ENCODE results near the gene AOPEP. TPM values are rescaled to one million over a fixed set of nuclear protein-coding genes. Genes with fewer than 3 reads are reported as not detected.

The AOPEP gene
- total and polyA plus RNA-seq, 2 of the 13 experiments (the other 11 are each of a cell fraction or from before 2014, with no cell fraction given), result 22.2 to 41.6 TPM

DNA sequence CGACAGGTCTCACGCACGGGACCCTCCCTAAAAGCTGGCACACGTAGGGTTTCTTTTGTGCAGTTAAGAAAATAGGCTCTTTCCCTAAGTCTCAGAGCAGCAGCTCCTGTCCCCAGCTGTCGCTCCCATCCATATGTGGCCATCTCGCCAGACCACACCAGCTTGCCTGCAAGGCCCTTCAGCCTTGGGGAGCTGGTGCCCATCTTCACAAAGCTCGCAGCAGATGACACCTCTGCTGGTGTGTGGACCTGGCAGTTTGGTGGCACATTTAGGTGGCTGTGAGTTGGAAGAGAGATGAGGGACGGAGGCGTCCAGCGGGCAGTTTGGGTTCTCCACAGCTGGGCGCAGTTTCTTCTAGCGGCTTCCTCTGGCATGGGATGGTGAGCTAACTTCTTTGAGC, 352.0 kb downstream of the AOPEP start:
- TF ChIP-seq SMAD9 (CRISPR knock-in tag; IDR thresholded peaks at IDR 0.05) (no peak), AGO2 (optimal IDR thresholded peaks at IDR 0.05; ENCODE audit: low read depth, low read length) (peak; percentile 73)
- no peak overlapping the region for H3K27ac ChIP-seq (ENCODE audit: extremely low read length, insufficient read depth, low read length)
- BruUV-seq (replicated peaks), result no TSS peak
- in situ Hi-C loops (cut with HindIII; ENCODE audit: extremely low pct_ligation_motif_present, low pct_unique_long_range_greater_than_20kb), result no loop called here
- H3K4me2 ChIP-seq (ENCODE audit: low read depth, low read length), result no peak overlapping the region
- H3K9ac ChIP-seq (ENCODE audit: insufficient read depth, low read depth, low read length), result no peak overlapping the region
- peaks cover 38 to 90% of the 10 kb centered on the region in 2 experiments for H3K36me3 ChIP-seq (replicated peaks in 1 of 2; ENCODE audit: control insufficient read depth in 1 of 2, insufficient read depth in 2 of 2, low read length in 2 of 2)
- peaks cover 56% of the 10 kb centered on the region for H3K79me2 ChIP-seq (ENCODE audit: insufficient read depth, low read length)
- H3K27me3 ChIP-seq (ENCODE audit: control insufficient read depth in 1 of 2, insufficient read depth in 2 of 2, low read length in 2 of 2), result no peaks in the 10 kb centered on the region
- no peak for FAIRE-seq
- 98% methylated on average over 12 of the region's 12 CpGs for WGBS (ENCODE audit: low lambda C conversion rate)
- H2AFZ ChIP-seq (ENCODE audit: low read length), result no peak overlapping the region
- no peak overlapping the region for H3K4me3 ChIP-seq (replicated peaks in 1 of 3; ENCODE audit: insufficient read depth in 1 of 3, low read depth in 2 of 3, low read length in 3 of 3)
- ChIA-PET CTCF (ENCODE audit: low intra/inter-chr PET ratio, low total read pairs) (no interaction called here), POLR2A (no interaction called here)
- peaks cover 19% of the 10 kb centered on the region for H3K4me1 ChIP-seq (ENCODE audit: insufficient read depth, low read length)
- DNase-seq (ENCODE audit: low spot score), result no peak
- peaks cover 44% of the 10 kb centered on the region for H4K20me1 ChIP-seq (ENCODE audit: insufficient read depth, low read length)
- no peak for ATAC-seq
- H3K9me3 ChIP-seq (ENCODE audit: low read length), result no peaks in the 10 kb centered on the region
- intact Hi-C loops (cut with micrococcal nuclease; ENCODE audit: unreplicated experiment), result no loop called here

DNA sequence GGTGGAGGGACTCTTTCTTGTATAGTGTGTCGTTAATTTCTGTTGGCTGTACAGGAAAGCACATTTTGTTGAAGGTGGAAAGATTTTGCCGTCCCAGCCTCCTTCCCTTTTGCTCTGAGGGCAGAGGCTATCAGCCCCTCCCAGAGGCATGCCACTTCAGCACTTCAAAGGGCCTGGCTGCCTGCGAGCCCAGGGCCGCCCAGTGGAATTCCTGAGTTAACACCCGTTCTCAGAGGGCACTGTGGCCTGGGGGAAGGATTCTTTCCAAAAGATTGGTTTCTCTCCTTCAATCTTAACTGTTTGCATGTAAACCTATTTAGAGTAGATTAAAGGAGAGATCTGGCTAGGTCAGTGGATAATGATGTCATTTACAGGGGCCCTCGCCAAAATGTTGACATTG, 352.4 kb downstream of the AOPEP start:
- Histone ChIP-seq H3K79me2 (ENCODE audit: insufficient read depth, low read length) (peaks cover 53% of the 10 kb centered on the region), H3K9ac (ENCODE audit: insufficient read depth, low read depth, low read length) (no peak overlapping the region), H3K4me2 (ENCODE audit: low read depth, low read length) (no peak overlapping the region), H3K27ac (ENCODE audit: extremely low read length, insufficient read depth, low read length) (no peak overlapping the region), H3K36me3 (replicated peaks in 1 of 2; ENCODE audit: control insufficient read depth in 1 of 2, insufficient read depth in 2 of 2, low read length in 2 of 2) (peaks cover 39 to 90% of the 10 kb centered on the region in 2 experiments), H3K27me3 (ENCODE audit: control insufficient read depth in 1 of 2, insufficient read depth in 2 of 2, low read length in 2 of 2) (no peaks in the 10 kb centered on the region), H3K4me3 (replicated peaks in 1 of 3; ENCODE audit: insufficient read depth in 1 of 3, low read depth in 2 of 3, low read length in 3 of 3) (no peak overlapping the region), H4K20me1 (ENCODE audit: insufficient read depth, low read length) (peaks cover 47% of the 10 kb centered on the region), H3K9me3 (ENCODE audit: low read length) (no peaks in the 10 kb centered on the region), H3K4me1 (ENCODE audit: insufficient read depth, low read length) (peaks cover 19% of the 10 kb centered on the region), H2AFZ (ENCODE audit: low read length) (no peak overlapping the region)
- ChIA-PET CTCF (ENCODE audit: low intra/inter-chr PET ratio, low total read pairs) (no interaction called here), POLR2A (no interaction called here)
- in situ Hi-C loops (cut with HindIII; ENCODE audit: extremely low pct_ligation_motif_present, low pct_unique_long_range_greater_than_20kb), result no loop called here
- intact Hi-C loops (cut with micrococcal nuclease; ENCODE audit: unreplicated experiment), result no loop called here
- WGBS (ENCODE audit: low lambda C conversion rate), result 78% methylated on average over 5 of the region's 6 CpGs
- DNase-seq (ENCODE audit: low spot score) (no peak), FAIRE-seq (no peak), ATAC-seq (no peak; the same call in 2 of the 3 replicates)
- BruUV-seq (replicated peaks), result no TSS peak
- peak; percentile 1 for TF ChIP-seq AGO2 (optimal IDR thresholded peaks at IDR 0.05; ENCODE audit: low read depth, low read length)
- peak; percentile 45; the same call in 1 of the 2 replicates for TF ChIP-seq ATF7 (IDR thresholded peaks at IDR 0.05)
- no peak for TF ChIP-seq ATF7 (CRISPR knock-in tag; IDR thresholded peaks at IDR 0.05)
- TF ChIP-seq, protein P1, sequence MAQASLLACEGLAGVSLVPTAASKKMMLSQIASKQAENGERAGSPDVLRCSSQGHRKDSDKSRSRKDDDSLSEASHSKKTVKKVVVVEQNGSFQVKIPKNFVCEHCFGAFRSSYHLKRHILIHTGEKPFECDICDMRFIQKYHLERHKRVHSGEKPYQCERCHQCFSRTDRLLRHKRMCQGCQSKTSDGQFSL (CRISPR knock-in tag; IDR thresholded peaks at IDR 0.05), result no peak
